RWPE1 (cell line): ENCODE results near the gene PROZ.

ENCODE experiments used
- CTCF ChIA-PET: fragments of 350-600 bp; sonication (Branson Sonifier 250); formaldehyde crosslinking; extraction: SDS; loops from one replicate; lab custom pipeline; 2021; lab: Yijun Ruan, JAX
- POLR2A ChIA-PET: fragments of 400-600 bp; formaldehyde crosslinking; extraction: SDS; loops from one replicate; lab custom pipeline; 2020; ENCODE audit warnings: antibody characterized with exemption; ENCODE audit not compliant: low non-redundant PET; lab: Yijun Ruan, JAX
- DNase-seq: peaks from one replicate; pipeline ENCODE4 v3.0.0; 2012; ENCODE audit warnings: low spot score
- H3K27ac ChIP-seq: fragments of 450-650 bp; 2 replicates; pipeline ENCODE4 v1.5.1; 2017
- CTCF ChIP-seq: fragments of 450-650 bp; conservative IDR thresholded peaks from 2 replicates; pipeline ENCODE4 v1.5.1; 2017; ENCODE audit warnings: low read depth, mild to moderate bottlenecking

Gene PROZ

GRCh38 chr13:113135281-113135760, 23.1 kb upstream of the PROZ start:
- no peak for DNase-seq
- TF ChIP-seq CTCF = no peak
- ChIA-PET CTCF (no interaction called here), POLR2A (no interaction called here)
- H3K27ac ChIP-seq = no peak overlapping the region

GRCh38 chr13:113137691-113138298, 20.7 kb upstream of the PROZ start:
- CTCF ChIA-PET = no interaction called here

GRCh38 chr13:113138792-113139551, 19.5 kb upstream of the PROZ start:
- DNase-seq = no peak
- H3K27ac ChIP-seq = no peak overlapping the region
- ChIA-PET POLR2A (no interaction called here), CTCF (interaction anchor here (0.7 kb wide), 1 partner anchor 537 kb away, joined by 3 read pairs; no protein-coding TSS in a partner anchor)
- TF ChIP-seq CTCF = no peak

More at GRCh38 chr13:113137691-113138298, 20.7 kb upstream of the PROZ start:
- no peak for TF ChIP-seq CTCF
- H3K27ac ChIP-seq = no peak overlapping the region
- DNase-seq = no peak
- POLR2A ChIA-PET = no interaction called here

GRCh38 chr13:113139577-113139976, 18.9 kb upstream of the PROZ start:
- no peak overlapping the region for H3K27ac ChIP-seq
- TF ChIP-seq CTCF = no peak

GRCh38 chr13:113140677-113141600, 17.5 kb upstream of the PROZ start:
- TF ChIP-seq CTCF = no peak
- no peak overlapping the region for H3K27ac ChIP-seq
- CTCF ChIA-PET = interaction anchor here (0.6 kb wide), 1 partner anchor 214 kb away, joined by 3 read pairs; no protein-coding TSS in a partner anchor
- POLR2A ChIA-PET = no interaction called here
- DNase-seq = no peak

More at GRCh38 chr13:113139577-113139976, 18.9 kb upstream of the PROZ start:
- POLR2A ChIA-PET = no interaction called here
- CTCF ChIA-PET = no interaction called here
- DNase-seq = no peak

GRCh38 chr13:113141601-113141970, 16.9 kb upstream of the PROZ start:
- no peak overlapping the region for H3K27ac ChIP-seq
- CTCF ChIA-PET = interaction anchor here (0.6 kb wide), 1 partner anchor 213 kb away, joined by 3 read pairs; no protein-coding TSS in a partner anchor
- POLR2A ChIA-PET = no interaction called here
- no peak for TF ChIP-seq CTCF
- no peak for DNase-seq
